GM18502 (cell line): ENCODE data around the gene DCAF11.

Source experiments
- ATAC-seq: cut with Tn5 transposase; IDR thresholded peaks from one replicate; pipeline ENCODE4 v1.9.1; 2021; ENCODE audit warnings: mild to moderate bottlenecking; ENCODE audit not compliant: unreplicated experiment, poor library complexity

Gene DCAF11

DNA sequence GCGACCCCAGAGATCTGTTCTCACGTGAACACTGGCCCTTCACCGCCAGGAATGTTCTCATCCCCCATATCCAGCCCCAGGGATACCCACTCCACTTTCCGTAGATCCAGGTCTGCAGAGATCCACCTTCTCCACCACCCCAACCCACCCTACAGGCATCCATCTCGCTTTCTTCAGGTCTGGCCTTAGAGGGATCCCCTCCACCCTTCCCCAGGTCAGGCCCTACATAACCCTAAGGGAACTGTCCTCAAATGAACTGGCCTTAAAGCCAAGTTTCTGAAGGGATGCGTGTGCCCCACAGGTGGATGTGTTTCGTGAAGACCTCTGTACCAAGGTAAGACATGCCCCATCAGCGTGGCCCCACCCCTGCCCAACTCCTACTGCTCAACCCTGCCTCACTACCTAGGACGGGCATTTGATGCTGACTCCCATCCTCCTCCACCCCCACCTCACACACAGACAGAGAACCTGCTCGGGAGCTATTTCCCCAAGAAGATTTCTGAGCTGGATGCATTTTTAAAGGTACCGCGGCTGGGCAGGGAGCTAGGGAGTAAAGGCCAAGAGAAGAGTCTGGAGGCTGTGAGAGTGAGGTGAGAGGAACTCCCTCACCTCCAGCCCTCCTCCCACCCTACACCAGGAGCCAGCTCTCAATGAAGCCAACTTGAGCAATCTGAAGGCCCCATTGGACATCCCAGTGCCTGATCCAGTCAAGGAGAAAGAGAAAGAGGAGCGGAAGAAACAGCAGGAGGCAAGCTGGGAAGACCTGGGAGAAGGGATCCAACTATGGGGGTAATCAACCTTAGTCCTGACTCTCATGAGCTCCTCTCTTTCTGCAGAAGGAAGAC lies 22.3 kb downstream of the DCAF11 start:
- ATAC-seq, result no peak

DNA sequence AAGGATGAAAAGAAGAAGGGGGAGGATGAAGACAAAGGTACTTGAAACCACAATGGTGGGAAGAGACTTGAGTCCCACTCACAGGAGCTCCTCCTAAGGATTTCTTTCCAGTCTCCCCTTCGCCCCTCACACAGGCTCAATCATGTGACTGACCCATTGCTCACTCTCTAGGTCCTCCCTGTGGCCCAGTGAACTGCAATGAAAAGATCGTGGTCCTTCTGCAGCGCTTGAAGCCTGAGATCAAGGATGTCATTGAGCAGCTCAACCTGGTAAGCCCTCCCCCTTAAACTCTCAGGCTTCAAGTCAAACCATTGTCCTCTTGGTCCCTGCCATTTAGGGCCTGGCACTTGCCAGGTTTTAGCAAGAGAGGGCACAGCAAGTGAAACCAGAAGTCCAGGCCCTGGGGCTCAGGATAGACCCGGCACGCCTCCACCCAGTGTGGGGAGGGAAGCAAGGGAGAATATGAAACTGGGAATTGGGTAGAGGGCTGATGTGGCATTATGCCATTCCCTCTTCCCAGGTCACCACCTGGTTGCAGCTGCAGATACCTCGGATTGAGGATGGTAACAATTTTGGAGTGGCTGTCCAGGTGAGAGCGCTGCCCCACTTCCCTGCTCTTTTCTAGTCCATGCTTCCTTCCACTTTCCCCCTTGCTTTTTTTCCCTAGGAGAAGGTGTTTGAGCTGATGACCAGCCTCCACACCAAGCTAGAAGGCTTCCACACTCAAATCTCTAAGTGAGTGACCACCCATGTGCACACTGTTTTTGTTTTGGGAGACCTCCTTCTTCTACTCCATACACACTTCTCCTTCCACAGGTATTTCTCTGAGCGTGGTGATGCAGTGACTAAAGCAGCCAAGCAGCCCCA lies 23.2 kb downstream of the DCAF11 start:
- no peak for ATAC-seq

- ATAC-seq, result no peak
These were observed 24.1 kb downstream of the DCAF11 start for GRCh38 chr14:24138396-24139271.

DNA sequence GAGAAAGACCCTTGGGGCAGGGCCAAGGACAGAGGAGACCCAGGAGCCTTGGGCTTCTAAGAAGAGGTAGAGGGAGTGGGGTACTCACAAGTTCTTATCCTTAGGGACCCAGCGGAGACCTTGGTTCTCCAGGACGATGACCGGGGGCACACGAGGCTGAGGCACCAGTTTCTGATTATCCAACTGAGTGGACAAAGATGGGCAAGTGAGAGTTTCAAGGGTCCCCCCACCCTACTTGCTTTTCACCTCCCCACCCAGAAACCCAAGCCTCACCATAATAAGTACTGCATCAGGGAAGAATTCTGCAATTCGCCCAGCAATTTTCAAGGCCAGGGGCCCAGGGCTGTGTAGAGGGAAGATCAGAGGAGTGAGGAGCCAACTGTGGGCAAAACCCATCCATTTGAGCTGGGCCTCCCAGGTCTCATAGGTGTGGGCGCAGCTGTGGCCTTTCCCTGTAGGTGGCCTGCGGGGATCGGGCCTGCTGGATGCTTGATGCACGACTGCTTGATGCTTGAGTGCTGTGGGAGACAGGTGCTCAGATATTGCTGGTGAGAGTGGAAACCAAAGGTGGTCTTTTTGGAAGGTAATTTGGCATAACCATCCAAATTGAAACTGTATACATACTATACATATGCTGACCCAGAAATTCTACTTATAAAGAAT lies 24.8 kb downstream of the DCAF11 start:
- ATAC-seq, result no peak

GRCh38 chr14:24141097-24141880 lies 26.7 kb downstream of the DCAF11 start, which contains the start of gene EMC9:
Gene EMC9 (minus strand): TSS chr14:24141591. CDS start chr14:24141304, 287 bp downstream.
- ATAC-seq, result peak; percentile 90

DNA sequence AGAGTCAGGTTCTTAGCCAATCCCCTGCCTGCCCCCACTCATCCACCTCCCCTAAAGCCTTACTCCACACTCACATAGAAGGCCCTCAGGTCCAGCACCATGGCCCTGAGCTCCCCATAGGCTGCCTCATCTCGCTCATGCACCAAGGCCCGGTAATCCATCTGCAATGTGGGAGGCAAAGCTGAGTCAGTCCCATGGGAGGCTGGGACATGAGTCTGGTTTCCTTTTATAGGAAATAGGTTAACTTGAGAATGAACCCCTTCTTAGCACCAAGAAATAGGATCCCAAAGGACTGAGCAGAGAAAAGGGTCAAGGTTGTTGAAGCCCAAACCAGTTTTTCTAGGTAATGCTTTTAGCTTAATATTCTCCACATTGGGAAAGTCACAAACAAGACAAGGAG lies 28.9 kb downstream of the DCAF11 start:
- no peak for ATAC-seq

- no peak for ATAC-seq
These were observed 29.9 kb downstream of the DCAF11 start for GRCh38 chr14:24144451-24144850.

DNA sequence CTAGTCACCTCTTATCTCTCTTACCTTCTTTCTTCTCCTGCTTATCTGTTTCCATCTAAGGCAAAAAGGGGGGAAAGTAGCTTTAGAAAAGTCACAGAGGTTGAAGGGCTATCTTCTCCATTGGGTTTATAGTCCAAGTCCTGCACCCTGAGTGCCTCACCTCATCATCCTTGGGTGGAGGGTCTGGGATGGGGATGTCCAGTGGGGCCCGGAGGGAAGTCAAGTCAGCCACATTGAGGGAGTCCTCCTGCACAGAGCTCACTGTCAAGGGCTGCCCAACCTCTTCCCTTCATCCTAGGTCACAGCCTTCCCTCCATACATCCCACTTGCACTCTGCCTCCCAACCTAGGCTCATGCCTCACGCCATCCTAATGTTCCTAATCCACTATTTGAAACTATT lies 30.6 kb downstream of the DCAF11 start:
- no peak for ATAC-seq

- ATAC-seq, result no peak
These were observed 31.3 kb downstream of the DCAF11 start for GRCh38 chr14:24145690-24146452.

- ATAC-seq, result peak; percentile 66
These were observed 31.9 kb downstream of the DCAF11 start, which contains the start of gene PSME2 for GRCh38 chr14:24146453-24146977. Gene PSME2 (minus strand): TSS chr14:24146610. CDS start chr14:24146581, 29 bp downstream.

DNA sequence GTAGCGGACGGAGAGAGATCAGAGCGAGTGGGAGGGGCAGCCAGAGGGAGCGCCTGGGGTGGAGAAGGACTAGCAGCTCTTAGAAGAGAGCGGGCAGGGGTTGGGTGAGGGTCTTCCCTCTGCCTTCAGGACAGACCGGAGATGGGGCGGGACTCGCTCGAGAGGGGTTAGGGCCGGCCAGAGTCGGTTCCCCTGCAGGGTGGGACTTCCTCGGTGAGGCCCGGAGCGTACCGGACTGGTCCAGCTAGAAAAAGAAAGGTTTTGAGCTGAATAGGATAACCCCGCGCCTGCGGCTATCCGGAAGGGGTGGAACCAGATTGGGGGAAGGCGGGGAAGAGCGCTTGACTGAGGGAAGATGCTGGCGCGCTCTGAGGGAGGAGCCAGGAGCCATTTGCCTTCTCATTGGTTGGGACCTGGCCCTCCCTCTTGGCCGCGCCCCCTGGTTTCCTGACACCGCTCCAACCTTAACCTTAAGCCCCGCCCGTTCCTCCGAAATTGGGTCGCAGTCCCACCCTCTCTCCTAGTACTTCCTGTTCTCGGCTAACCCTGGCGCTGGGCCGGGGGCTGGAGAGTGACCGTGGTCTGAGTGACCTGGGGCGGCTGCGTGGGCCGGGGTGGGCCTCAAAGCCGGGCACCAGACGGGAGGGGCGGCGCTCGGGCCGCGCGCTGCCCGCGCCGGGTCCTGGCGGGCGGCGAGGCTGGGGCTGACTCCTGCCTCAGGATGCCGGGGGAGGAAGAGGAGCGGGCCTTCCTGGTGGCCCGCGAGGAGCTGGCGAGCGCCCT lies 32.6 kb downstream of the DCAF11 start, which contains the start of gene RNF31:
RNF31 (plus strand) TSS at position 521 of the 783 bp plus-strand sequence; CDS start at position 722, 201 bp downstream.
- peak; percentile 86 for ATAC-seq

DNA sequence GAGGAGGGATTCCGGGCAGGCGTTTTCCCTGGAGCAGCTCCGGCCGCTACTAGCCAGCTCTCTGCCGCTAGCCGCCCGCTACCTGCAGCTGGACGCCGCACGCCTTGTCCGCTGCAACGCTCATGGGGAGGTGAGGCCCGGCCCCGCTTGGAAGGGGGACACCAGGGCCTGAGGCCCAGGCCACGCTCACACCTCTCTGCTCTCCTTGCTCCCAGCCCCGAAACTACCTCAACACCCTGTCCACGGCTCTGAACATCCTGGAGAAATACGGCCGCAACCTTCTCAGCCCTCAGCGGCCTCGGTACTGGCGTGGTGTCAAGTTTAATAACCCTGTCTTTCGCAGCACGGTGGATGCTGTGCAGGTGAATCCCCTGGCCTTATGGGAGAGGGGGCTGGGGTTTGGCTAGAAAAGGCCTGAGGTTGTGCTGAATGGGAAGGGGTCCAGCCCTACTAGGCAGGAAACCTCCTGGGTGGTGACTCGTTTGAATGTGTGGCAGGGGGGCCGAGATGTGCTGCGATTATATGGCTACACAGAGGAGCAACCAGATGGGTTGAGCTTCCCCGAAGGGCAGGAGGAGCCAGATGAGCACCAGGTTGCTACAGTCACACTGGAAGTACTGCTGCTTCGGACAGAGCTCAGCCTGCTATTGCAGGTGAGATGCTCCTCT lies 33.3 kb downstream of the DCAF11 start:
- no peak for ATAC-seq

DNA sequence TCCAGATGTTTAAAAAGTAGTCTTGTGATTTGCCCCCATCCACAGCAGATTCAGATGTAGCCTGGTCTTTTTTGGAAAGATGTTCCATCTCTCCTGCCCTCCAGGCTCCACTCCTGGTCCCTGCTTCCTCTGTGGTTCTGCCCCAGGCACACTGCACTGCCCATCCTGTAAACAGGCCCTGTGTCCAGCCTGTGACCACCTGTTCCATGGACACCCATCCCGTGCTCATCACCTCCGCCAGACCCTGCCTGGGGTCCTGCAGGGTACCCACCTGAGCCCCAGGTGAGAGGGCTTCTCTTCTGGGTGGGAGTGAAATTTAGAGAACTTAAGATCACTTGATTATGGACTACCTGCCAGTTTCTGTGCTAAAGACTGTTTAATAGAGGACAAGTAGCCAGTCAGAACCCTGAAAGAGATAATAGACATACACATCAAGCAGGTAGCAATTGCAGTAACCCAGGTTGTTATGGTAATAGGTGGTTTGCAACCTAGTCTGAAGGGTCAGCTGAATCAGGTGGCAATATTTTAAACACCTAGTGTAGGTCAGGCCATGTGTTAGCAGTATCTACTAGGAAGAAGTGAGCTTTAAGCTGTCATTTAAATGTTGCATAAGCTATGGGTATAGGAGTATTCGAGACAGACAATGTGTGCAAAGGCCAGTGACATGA lies 34.9 kb downstream of the DCAF11 start:
- ATAC-seq, result no peak

GRCh38 chr14:24150061-24150460 lies 35.5 kb downstream of the DCAF11 start:
- ATAC-seq, result no peak

DNA sequence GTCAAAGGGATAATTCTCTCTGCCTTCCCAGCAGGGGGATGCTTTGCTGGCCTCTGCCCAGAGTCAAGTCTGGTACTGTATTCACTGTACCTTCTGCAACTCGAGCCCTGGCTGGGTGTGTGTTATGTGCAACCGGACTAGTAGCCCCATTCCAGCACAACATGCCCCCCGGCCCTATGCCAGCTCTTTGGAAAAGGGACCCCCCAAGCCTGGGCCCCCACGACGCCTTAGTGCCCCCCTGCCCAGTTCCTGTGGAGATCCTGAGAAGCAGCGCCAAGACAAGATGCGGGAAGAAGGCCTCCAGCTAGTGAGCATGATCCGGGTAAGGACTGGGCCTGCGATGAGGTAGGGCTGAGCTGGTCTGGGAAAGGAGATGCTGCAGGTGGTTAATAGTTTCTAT lies 36.0 kb downstream of the DCAF11 start:
- no peak for ATAC-seq

GRCh38 chr14:24150993-24151392 lies 36.4 kb downstream of the DCAF11 start:
- ATAC-seq, result no peak
